Neural cell (in vitro differentiated cells): ENCODE data around the gene EHMT1. TPM values are rescaled to one million over a fixed set of nuclear protein-coding genes. Genes with fewer than 3 reads are reported as not detected.

ENCODE experiments used
- H2AFZ ChIP-seq: fragments of 200-600, 300-800 bp; sonication (generic), shearing (Covaris generic); 2 replicates; pipeline ENCODE4 v1.6.0; 2014; ENCODE audit warnings: low read depth, mild to moderate bottlenecking, antibody characterized with exemption, low read length, moderate library complexity
- H3F3A ChIP-seq: fragments of 200-600 bp; shearing (Covaris generic); 2 replicates; pipeline ENCODE4 v1.6.1; 2016; ENCODE audit warnings: mild to moderate bottlenecking, moderate library complexity, mixed read lengths, antibody characterized with exemption, low read length; ENCODE audit not compliant: insufficient read depth, poor library complexity, severe bottlenecking
- H3K27ac ChIP-seq: fragments of 200-600, 300-800 bp; sonication (generic), shearing (Covaris generic); 2 replicates; pipeline ENCODE4 v1.5.1; 2014; ENCODE audit warnings: mild to moderate bottlenecking, low read length, moderate library complexity
- H3K27me3 ChIP-seq: fragments of 300-800, 200-600 bp; sonication (generic), shearing (Covaris generic); 2 replicates; pipeline ENCODE4 v1.6.0; 2014; ENCODE audit warnings: mild to moderate bottlenecking, low read depth, low read length, moderate library complexity; ENCODE audit not compliant: insufficient read depth
- H3K36me3 ChIP-seq: fragments of 300-800, 200-600 bp; sonication (generic), shearing (Covaris generic); 2 replicates; pipeline ENCODE4 v1.5.1; 2014; ENCODE audit warnings: mild to moderate bottlenecking, antibody characterized with exemption, low read length, moderate library complexity; ENCODE audit not compliant: insufficient read depth
- H3K4me2 ChIP-seq: fragments of 300-800, 200-600 bp; sonication (generic), shearing (Covaris generic); 2 replicates; pipeline ENCODE4 v1.6.0; 2014; ENCODE audit warnings: mild to moderate bottlenecking, low read length
- H3K4me3 ChIP-seq: fragments of 300-800, 200-600 bp; sonication (generic), shearing (Covaris generic); 2 replicates; pipeline ENCODE4 v1.5.1; 2014; ENCODE audit warnings: mild to moderate bottlenecking, low read length, moderate library complexity
- H3K79me2 ChIP-seq: fragments of 200-600 bp; shearing (Covaris generic); replicated peaks from 2 replicates; pipeline ENCODE4 v1.6.0; 2014; ENCODE audit warnings: mild to moderate bottlenecking, low read length, moderate library complexity; ENCODE audit not compliant: insufficient read depth
- H3K9ac ChIP-seq: fragments of 300-800, 200-600 bp; sonication (generic), shearing (Covaris generic); 2 replicates; pipeline ENCODE4 v1.6.1; 2016; ENCODE audit warnings: mild to moderate bottlenecking, low read length, mixed read lengths
- H3K9me2 ChIP-seq: fragments of 200-600 bp; shearing (Covaris generic); 2 replicates; pipeline ENCODE4 v1.6.1; 2016; ENCODE audit warnings: mild to moderate bottlenecking, low read length, mixed read lengths; ENCODE audit not compliant: insufficient read depth
- H3K9me3 ChIP-seq: fragments of 200-600, 300-800 bp; sonication (generic), shearing (Covaris generic); 2 replicates; pipeline ENCODE4 v1.6.1; 2016; ENCODE audit warnings: mild to moderate bottlenecking, mixed run types, low read length, moderate library complexity, mixed read lengths
- H4K20me1 ChIP-seq: fragments of 200-600 bp; shearing (Covaris generic); 2 replicates; pipeline ENCODE4 v1.6.1; 2016; ENCODE audit warnings: mild to moderate bottlenecking, mixed run types; ENCODE audit not compliant: insufficient read depth
- EP300 ChIP-seq: fragments of 450-650 bp; conservative IDR thresholded peaks from 2 replicates; pipeline ENCODE4 v1.6.1; 2014; ENCODE audit warnings: antibody characterized with exemption, mild to moderate bottlenecking, moderate library complexity; ENCODE audit not compliant: poor library complexity, severe bottlenecking
- MXI1 ChIP-seq: fragments of 450-650 bp; conservative IDR thresholded peaks from 2 replicates; pipeline ENCODE4 v1.6.1; 2014; ENCODE audit warnings: antibody characterized with exemption, mild to moderate bottlenecking; ENCODE audit not compliant: poor library complexity, severe bottlenecking
- POLR2AphosphoS5 ChIP-seq: IDR thresholded peaks from 2 replicates; pipeline ENCODE4 v1.6.1; 2012
- SMC3 ChIP-seq: fragments of 450-650 bp; conservative IDR thresholded peaks from 2 replicates; pipeline ENCODE4 v1.6.1; 2014; ENCODE audit warnings: antibody characterized with exemption, mild to moderate bottlenecking, moderate library complexity; ENCODE audit not compliant: poor library complexity
- TAF1 ChIP-seq: IDR thresholded peaks from 2 replicates; pipeline ENCODE4 v1.6.1; 2012; ENCODE audit warnings: low read depth
- polyA plus RNA-seq: library from polyadenylated mRNA; depleted of rRNA; stranded (reverse); fragments of >200 nt; gene quantifications from 2 replicates; pipeline ENCODE4 v1.2.3, GENCODE V29; 2014
- TF ChIP-seq, protein P1 (sequence below): IDR thresholded peaks from 2 replicates; pipeline ENCODE4 v1.6.1; 2012; ENCODE audit warnings: borderline replicate concordance
- TF ChIP-seq, protein P2 (sequence below): fragments of 450-650 bp; IDR thresholded peaks from 2 replicates; pipeline ENCODE4 v1.5.1; 2014; ENCODE audit warnings: antibody characterized with exemption, mild to moderate bottlenecking, moderate library complexity; ENCODE audit not compliant: poor library complexity, severe bottlenecking

Gene EHMT1
- polyA plus RNA-seq, 1 donor from 2014 or later, result 53.0 TPM

DNA sequence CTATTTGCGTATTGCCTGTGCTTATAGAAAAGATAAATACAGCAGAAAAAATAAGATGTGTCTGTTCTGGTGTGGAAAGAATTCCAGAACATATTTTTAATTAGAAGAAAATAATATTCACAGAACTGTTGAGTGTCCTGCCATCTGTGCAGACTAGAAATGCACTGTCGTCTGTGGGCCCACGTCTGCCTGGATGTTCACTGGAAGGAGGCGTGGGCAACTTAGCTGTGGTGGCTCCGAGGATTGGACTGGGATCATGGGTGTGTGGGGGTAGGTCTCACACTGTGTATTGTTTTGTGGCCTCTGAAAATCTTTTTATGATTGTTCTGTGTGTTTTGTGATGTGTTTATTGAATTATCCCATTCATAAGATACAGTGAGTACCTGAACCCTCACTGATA is 132.8 kb downstream of the EHMT1 start:
- Histone ChIP-seq H3K27me3 (no peaks in the 10 kb centered on the region), H4K20me1 (no peaks in the 10 kb centered on the region), H3K9me2 (no peaks in the 10 kb centered on the region), H3K4me2 (no peak overlapping the region), H3K9me3 (no peaks in the 10 kb centered on the region), H3K4me3 (no peak overlapping the region), H3K9ac (no peak overlapping the region), H3F3A (no peaks in the 10 kb centered on the region), H3K27ac (no peak overlapping the region), H3K36me3 (peaks cover 9% of the 10 kb centered on the region), H2AFZ (no peak overlapping the region), H3K79me2 (peaks cover 3% of the 10 kb centered on the region)
- TF ChIP-seq, protein P1, sequence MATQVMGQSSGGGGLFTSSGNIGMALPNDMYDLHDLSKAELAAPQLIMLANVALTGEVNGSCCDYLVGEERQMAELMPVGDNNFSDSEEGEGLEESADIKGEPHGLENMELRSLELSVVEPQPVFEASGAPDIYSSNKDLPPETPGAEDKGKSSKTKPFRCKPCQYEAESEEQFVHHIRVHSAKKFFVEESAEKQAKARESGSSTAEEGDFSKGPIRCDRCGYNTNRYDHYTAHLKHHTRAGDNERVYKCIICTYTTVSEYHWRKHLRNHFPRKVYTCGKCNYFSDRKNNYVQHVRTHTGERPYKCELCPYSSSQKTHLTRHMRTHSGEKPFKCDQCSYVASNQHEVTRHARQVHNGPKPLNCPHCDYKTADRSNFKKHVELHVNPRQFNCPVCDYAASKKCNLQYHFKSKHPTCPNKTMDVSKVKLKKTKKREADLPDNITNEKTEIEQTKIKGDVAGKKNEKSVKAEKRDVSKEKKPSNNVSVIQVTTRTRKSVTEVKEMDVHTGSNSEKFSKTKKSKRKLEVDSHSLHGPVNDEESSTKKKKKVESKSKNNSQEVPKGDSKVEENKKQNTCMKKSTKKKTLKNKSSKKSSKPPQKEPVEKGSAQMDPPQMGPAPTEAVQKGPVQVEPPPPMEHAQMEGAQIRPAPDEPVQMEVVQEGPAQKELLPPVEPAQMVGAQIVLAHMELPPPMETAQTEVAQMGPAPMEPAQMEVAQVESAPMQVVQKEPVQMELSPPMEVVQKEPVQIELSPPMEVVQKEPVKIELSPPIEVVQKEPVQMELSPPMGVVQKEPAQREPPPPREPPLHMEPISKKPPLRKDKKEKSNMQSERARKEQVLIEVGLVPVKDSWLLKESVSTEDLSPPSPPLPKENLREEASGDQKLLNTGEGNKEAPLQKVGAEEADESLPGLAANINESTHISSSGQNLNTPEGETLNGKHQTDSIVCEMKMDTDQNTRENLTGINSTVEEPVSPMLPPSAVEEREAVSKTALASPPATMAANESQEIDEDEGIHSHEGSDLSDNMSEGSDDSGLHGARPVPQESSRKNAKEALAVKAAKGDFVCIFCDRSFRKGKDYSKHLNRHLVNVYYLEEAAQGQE, result no peak
- TF ChIP-seq, protein P2, sequence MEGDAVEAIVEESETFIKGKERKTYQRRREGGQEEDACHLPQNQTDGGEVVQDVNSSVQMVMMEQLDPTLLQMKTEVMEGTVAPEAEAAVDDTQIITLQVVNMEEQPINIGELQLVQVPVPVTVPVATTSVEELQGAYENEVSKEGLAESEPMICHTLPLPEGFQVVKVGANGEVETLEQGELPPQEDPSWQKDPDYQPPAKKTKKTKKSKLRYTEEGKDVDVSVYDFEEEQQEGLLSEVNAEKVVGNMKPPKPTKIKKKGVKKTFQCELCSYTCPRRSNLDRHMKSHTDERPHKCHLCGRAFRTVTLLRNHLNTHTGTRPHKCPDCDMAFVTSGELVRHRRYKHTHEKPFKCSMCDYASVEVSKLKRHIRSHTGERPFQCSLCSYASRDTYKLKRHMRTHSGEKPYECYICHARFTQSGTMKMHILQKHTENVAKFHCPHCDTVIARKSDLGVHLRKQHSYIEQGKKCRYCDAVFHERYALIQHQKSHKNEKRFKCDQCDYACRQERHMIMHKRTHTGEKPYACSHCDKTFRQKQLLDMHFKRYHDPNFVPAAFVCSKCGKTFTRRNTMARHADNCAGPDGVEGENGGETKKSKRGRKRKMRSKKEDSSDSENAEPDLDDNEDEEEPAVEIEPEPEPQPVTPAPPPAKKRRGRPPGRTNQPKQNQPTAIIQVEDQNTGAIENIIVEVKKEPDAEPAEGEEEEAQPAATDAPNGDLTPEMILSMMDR, result no peak
- TF ChIP-seq MXI1, result no peak
- no peak for TF ChIP-seq SMC3

DNA sequence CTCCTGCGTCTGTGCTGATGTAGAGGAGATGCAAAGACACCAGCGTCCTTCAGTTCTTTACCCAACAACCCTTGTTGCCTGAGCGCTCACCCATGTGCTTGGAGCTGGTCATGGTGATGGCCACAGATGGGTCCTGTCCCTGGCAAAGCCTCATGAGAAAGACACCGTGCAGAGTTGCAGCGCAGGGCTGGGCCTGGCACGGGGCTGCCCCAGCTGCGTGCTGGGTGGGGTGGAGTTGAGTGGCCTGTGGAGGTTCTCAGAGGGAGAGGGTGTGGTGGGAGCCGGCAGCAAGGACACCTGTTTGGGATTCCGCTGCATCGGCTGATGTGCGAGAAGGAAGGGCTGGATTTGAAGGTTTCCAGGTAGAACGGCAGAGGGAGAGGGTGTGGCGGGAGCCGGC is 133.6 kb downstream of the EHMT1 start:
- peaks cover 9% of the 10 kb centered on the region for H3K36me3 ChIP-seq

DNA sequence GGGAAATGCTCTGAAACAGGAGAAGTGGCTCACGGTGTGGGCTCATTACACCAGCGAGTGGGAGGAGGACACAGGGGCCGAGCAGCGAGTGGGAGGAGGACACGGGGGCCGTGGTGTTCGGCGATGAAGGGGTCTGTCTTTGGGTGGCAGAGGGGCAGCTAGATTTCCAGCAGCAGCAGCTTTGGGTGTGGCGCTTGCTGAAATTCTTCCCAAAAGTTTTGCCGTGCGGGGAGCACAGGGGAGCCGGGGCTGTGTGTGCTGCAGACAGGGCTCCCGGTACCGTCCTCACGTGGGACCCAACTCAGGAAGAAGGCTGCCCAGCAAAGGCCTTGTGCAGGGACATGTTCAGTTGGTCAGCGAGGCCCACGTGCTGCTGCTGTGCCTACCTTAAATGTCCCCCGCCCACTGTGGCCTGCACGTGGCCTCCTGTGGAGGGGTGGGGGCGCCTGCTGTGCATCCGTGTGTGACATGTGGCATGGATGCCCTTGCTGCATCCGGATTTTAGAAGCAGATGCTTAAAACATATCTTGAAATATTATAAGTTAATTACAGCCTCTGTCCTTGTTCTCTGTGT is 134.5 kb downstream of the EHMT1 start:
- TF ChIP-seq MXI1 (no peak), POLR2AphosphoS5 (no peak), EP300 (no peak), TAF1 (no peak)
- TF ChIP-seq, protein P2, result no peak
- Histone ChIP-seq H3K4me2 (no peak overlapping the region), H3K79me2 (peaks cover 3% of the 10 kb centered on the region), H4K20me1 (no peaks in the 10 kb centered on the region), H3F3A (no peaks in the 10 kb centered on the region), H3K27me3 (no peaks in the 10 kb centered on the region), H3K9me3 (no peaks in the 10 kb centered on the region), H3K36me3 (peaks cover 9% of the 10 kb centered on the region), H3K9me2 (no peaks in the 10 kb centered on the region), H3K4me3 (no peak overlapping the region), H3K9ac (no peak overlapping the region), H3K27ac (no peak overlapping the region), H2AFZ (no peak overlapping the region)

More for the DNA sequence above, 133.6 kb downstream of the EHMT1 start:
- no peak overlapping the region for H3K4me3 ChIP-seq
- H2AFZ ChIP-seq, result no peak overlapping the region
- no peak for TF ChIP-seq SMC3
- no peak overlapping the region for H3K4me2 ChIP-seq
- H3F3A ChIP-seq, result no peaks in the 10 kb centered on the region
- no peaks in the 10 kb centered on the region for H3K9me2 ChIP-seq
- H3K9me3 ChIP-seq, result no peaks in the 10 kb centered on the region
- no peaks in the 10 kb centered on the region for H3K27me3 ChIP-seq
- no peaks in the 10 kb centered on the region for H4K20me1 ChIP-seq
- no peak overlapping the region for H3K27ac ChIP-seq
- H3K79me2 ChIP-seq, result peaks cover 3% of the 10 kb centered on the region
- no peak overlapping the region for H3K9ac ChIP-seq
